Skin epidermis (tissue), 12 donors: Measurements from ENCODE around the gene GLMN.

ENCODE experiments used
- H3K27ac ChIP-seq, 21 experiments: fragments of 200-600 bp; sonication (generic) in 11 of 21; one replicate each; pipeline ENCODE4 v1.5.0; 2020; ENCODE audit warnings: mild to moderate bottlenecking in 3 of 21, inconsistent platforms in 2 of 21, moderate library complexity in 2 of 21
- H3K4me3 ChIP-seq, 7 experiments: fragments of 200-600 bp; sonication (generic) in 2 of 7; one replicate each; pipeline ENCODE4 v1.5.0; 2020; ENCODE audit warnings: inconsistent platforms in 2 of 7, mild to moderate bottlenecking in 2 of 7, moderate library complexity in 1 of 7

The GLMN gene

GRCh38 chr1:92210701-92211100 lies 88.1 kb downstream of the GLMN start:
- Histone ChIP-seq H3K4me3 (no peak overlapping the region), H3K27ac (no peak overlapping the region)

- H3K27ac ChIP-seq, result no peak overlapping the region
- H3K4me3 ChIP-seq, result no peak overlapping the region
Observed at GRCh38 chr1:92203105-92203504, 95.7 kb downstream of the GLMN start.

- H3K27ac ChIP-seq, result no peak overlapping the region
- no peak overlapping the region for H3K4me3 ChIP-seq
Observed at GRCh38 chr1:92201973-92202372, 96.8 kb downstream of the GLMN start.
